HG03342 (cell line): ENCODE measurements around the gene H6PD.

Experiments used
- ATAC-seq: cut with Tn5 transposase; IDR thresholded peaks from one replicate; pipeline ENCODE4 v1.9.1; 2021; ENCODE audit warnings: mild to moderate bottlenecking, moderate library complexity; ENCODE audit not compliant: unreplicated experiment

Gene H6PD

DNA sequence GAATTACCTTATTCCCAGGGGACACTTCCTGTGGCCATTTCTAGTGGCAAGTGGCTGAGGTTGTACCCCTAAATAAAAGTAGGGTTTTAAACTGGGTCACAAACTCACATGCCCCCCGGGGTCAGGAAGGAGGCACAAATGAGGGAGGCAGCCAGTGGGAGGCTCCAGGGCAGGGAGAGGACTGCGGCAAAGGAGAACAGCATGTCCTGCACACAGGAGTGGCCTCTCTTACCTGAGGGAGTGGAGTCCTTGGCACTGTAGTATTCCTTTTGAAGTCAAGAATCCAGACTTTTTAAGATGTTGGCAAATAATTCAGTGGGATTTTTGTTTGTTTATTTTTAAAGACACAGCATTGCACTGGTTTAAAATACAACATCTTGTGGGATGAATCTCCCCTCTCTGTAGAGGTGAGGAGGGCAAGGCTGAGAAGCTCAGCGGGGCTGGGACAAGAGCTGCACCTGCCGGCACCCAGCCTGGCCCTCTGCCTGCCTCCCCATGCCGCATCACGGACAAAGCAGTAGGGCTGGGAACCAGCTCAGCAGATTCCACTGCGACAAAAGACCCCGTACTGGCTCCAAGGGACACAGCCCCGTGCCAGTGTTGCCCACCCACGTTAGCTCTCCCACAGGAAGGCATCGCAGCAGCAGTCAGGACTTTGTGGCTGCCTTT lies 80.3 kb downstream of the H6PD start:
- ATAC-seq: no peak

DNA sequence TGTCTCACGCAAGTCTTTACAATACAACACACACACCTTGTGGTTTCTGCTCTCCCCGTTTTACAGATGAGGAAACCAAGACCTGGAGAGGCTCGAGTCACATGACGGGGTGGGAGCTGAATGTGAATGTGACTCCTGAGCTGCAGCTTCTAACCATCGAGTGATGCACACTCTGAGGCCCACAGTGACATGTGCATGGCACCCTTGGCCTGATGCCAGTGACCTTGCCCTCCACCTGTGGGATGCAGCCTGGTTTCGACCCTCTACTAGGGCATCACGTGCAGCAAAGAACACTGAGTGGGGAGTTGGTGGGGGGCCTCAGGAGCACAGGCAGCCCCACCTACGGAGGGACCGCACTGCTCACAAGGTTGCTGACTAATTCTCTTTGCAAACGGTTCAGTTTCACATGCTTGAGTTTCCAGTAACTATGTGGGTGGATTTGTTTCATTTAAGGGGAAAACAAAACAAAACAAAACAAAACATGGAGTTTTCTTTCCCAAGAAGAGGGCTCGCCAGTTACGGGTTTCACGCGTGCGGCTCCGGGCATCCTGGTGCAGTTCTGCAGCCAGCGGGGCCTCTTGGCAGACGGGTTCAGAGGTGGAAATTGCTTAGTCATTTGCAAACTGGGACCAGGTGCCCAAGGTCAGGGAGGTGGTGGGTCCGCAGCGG lies 81.0 kb downstream of the H6PD start:
- ATAC-seq: no peak

DNA sequence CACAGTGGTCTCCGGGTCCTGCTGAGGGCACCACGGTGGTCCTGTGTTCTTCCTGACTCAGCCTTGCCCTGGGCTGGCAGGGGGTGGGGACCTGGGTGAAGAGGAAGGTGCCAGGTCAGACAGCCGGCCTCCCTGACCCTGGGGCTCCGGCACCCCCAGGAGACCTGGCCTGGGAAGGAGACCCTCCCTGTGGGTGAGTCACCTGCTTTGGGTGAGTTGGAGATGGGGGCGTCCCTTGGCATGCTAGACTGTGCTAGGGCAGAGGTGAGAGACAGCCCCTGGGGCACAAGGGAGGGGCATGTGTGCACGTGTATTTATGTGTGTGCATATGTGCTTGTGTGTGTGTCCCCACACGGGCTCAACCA lies 81.5 kb downstream of the H6PD start:
- ATAC-seq: no peak

DNA sequence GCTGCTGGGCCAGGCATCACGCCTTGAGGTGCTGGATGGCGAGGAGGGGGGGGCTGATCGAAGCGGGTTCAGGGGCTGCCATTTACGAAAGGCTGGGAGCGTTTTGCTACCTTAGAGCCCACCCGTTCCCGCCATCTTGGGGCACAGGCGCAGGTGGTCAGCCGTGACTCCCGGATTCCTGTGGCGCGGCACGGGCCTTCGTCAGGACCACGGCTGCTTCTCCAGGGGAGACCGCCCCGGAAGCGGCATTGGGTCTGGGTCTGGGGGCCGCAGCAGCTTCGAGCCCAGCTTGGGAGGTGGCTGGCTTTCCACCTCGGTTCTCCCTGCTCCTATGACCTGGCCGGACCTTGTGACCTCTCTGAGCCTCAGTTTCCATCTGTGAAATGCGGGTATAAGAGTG lies 81.9 kb downstream of the H6PD start:
- ATAC-seq: no peak

DNA sequence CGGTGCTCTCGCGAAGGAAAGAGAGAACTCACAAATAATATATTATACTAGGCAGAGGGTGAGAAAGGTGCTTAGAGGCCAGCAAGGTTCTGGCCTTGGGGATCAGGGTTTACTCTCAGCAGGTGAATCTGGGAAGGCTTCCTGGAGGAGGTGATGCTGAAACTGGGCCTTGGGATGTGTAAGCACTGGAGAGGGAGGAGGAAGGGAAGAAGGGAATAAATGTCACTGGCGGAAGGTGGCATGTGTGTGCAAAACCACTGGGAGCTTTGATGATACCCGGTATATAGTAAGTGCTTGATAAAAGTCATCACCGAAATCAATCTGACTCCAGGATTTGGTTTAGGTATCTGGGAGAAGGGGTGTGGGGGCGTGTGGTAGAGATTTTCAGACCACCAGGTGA lies 82.5 kb downstream of the H6PD start:
- ATAC-seq: no peak

DNA sequence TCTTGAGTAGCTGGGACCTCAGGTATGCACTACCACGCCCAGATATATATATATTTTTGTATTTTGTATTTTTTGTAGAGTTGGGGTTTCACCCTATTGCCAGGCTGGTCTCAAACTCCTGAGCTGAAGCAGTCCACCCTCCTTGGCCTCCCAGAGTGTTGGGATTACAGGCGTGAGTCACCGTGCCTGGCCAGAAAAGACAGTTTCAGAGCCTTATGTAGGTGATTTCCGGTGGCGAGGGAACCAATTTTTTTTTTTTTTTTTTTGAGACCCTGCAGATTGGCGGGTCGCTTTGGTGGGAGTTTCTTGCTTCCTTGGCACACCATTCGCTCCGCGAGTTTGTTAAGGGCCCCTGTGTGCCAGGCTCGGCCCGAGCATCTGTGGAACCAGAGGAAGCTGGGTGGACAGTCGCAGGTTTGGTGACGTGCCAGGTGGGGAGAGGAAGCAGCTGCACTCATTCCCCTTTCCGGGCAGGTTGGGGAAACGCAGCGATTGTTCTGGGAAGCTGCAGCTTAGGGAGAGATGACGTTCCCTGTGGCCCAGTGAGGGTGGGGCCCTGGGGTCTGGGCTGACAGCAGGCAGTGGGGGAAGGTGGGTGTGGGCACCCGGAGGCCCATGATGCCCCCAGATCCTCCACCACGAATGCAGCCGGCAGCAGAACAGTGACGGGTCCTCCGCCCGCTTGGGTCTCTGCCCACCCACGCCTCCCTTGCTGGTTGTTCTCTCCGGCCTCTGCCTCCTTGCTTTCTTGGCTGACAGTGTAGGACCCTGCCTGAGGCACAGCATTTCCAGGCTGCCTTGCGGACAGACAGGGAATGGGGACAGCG lies 83.2 kb downstream of the H6PD start:
- ATAC-seq: no peak

DNA sequence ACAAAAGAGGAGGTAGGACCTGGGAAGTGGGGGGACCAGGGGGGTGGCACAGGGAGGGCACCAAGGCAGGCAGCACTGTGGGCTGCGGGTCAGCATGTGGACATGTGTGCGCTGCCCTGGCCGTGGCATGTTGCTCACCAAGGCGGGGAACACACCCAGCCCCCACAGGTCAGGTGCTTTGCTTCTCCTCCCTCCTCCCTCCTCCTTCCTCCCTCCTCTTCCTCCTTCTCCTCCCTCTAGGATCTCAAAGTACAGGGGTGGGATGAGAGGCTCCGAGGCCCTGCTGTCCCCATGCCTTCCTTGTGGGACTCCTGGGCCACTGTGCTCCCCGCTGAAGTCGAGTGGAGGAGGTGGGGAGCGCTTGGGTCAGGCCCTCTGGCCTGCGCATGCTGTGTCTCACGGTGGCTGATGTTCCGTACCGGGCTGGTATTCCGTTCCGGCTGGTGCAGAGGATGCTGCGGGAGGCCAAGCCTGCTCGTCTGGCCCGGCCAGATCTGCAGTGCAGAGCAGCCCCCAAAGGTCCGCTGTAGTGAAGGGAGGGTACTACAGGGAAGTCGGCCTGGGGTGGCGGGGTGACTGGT lies 84.7 kb downstream of the H6PD start:
- no peak for ATAC-seq

DNA sequence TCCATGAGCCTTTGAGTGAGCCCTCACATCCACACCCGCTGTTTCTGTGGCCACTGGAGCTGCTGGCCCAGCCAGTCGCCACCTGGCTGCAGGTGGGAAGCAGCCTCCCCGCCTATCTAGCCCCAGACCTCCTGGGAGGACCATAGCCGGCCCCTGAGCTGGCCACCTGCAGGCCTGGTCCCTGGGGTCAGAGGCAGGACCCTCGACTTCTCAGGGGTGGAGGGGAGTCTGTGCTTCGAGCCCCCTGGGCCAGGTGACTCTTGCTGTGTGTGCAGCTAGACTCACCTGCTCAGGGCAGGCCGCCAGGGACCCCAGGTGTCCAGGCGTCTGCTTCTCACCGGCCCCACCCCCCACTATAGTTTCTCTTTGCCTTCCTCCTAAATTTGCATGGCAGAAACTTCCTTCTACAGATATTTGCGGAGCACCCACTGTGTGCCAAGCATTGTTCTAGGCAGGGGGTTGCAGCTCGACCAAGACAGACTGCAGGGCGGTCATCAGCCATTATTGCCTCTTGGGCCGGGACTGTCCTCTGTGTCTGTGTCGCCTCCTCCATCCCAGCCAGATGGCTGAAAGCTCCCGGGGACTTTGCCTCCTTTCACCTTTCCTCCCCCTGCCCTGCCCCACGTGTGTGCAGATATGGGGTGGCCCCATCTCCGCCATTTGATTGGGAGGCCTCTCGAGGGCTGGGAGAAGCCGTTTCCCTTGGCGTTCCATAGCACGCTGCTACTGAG lies 85.4 kb downstream of the H6PD start:
- ATAC-seq: no peak
